ENCODE data around the gene P4HTM.

The P4HTM gene

GRCh38 chr3:49022688-49023171 lies 32.7 kb downstream of the P4HTM start:
- H3K36me3 ChIP-seq (ENCODE audit: control insufficient read depth in 5 of 5, insufficient read depth in 5 of 5, low read length in 5 of 5), result peaks cover 0 to 40% (median 36%) of the 10 kb centered on the region in 5 donors
- H3K4me3 ChIP-seq (ENCODE audit: low read depth in 1 of 5, low read length in 5 of 5), result peak overlapping the region; percentile 78 to 95 (median 92)
- H3K4me1 ChIP-seq (ENCODE audit: control insufficient read depth in 5 of 5, insufficient read depth in 5 of 5, low read length in 5 of 5), result peaks cover 9 to 71% (median 48%) of the 10 kb centered on the region in 5 donors
- H3K9me3 ChIP-seq (ENCODE audit: control insufficient read depth in 5 of 5, low read length in 5 of 5), result no peaks in the 10 kb centered on the region
- H3K27me3 ChIP-seq (ENCODE audit: control insufficient read depth in 5 of 5, insufficient read depth in 4 of 5, low read length in 5 of 5), result no peaks in the 10 kb centered on the region
- H3K27ac ChIP-seq (ENCODE audit: low read depth, low read length), result peak overlapping the region; percentile 98
- H3K9ac ChIP-seq (ENCODE audit: low read length in 5 of 5), result peak overlapping the region; percentile 90 to 98 (median 96)

- H3K4me3 ChIP-seq (ENCODE audit: low read depth in 1 of 5, low read length in 5 of 5), result no peak overlapping the region
- H3K27me3 ChIP-seq (ENCODE audit: control insufficient read depth in 5 of 5, insufficient read depth in 4 of 5, low read length in 5 of 5), result no peaks in the 10 kb centered on the region
- H3K36me3 ChIP-seq (ENCODE audit: control insufficient read depth in 5 of 5, insufficient read depth in 5 of 5, low read length in 5 of 5), result peaks cover 0 to 40% (median 36%) of the 10 kb centered on the region in 5 donors
- peaks cover 14 to 71% (median 50%) of the 10 kb centered on the region in 5 donors for H3K4me1 ChIP-seq (ENCODE audit: control insufficient read depth in 5 of 5, insufficient read depth in 5 of 5, low read length in 5 of 5)
- no peaks in the 10 kb centered on the region for H3K9me3 ChIP-seq (ENCODE audit: control insufficient read depth in 5 of 5, low read length in 5 of 5)
- H3K27ac ChIP-seq (ENCODE audit: low read depth, low read length), result no peak overlapping the region
- H3K9ac ChIP-seq (ENCODE audit: low read length in 5 of 5), result no peak overlapping the region
Observed at GRCh38 chr3:49023775-49024174, 33.7 kb downstream of the P4HTM start.

- H3K9ac ChIP-seq (ENCODE audit: low read length in 5 of 5), result no peak overlapping the region
- H3K4me1 ChIP-seq (ENCODE audit: control insufficient read depth in 5 of 5, insufficient read depth in 5 of 5, low read length in 5 of 5), result peaks cover 15 to 69% (median 49%) of the 10 kb centered on the region in 5 donors
- H3K27me3 ChIP-seq (ENCODE audit: control insufficient read depth in 5 of 5, insufficient read depth in 4 of 5, low read length in 5 of 5), result no peaks in the 10 kb centered on the region
- no peak overlapping the region for H3K27ac ChIP-seq (ENCODE audit: low read depth, low read length)
- no peak overlapping the region for H3K4me3 ChIP-seq (ENCODE audit: low read depth in 1 of 5, low read length in 5 of 5)
- H3K9me3 ChIP-seq (ENCODE audit: control insufficient read depth in 5 of 5, low read length in 5 of 5), result no peaks in the 10 kb centered on the region
- H3K36me3 ChIP-seq (ENCODE audit: control insufficient read depth in 5 of 5, insufficient read depth in 5 of 5, low read length in 5 of 5), result peaks cover 0 to 40% (median 36%) of the 10 kb centered on the region in 5 donors
Observed at GRCh38 chr3:49024449-49024848, 34.4 kb downstream of the P4HTM start.

DNA sequence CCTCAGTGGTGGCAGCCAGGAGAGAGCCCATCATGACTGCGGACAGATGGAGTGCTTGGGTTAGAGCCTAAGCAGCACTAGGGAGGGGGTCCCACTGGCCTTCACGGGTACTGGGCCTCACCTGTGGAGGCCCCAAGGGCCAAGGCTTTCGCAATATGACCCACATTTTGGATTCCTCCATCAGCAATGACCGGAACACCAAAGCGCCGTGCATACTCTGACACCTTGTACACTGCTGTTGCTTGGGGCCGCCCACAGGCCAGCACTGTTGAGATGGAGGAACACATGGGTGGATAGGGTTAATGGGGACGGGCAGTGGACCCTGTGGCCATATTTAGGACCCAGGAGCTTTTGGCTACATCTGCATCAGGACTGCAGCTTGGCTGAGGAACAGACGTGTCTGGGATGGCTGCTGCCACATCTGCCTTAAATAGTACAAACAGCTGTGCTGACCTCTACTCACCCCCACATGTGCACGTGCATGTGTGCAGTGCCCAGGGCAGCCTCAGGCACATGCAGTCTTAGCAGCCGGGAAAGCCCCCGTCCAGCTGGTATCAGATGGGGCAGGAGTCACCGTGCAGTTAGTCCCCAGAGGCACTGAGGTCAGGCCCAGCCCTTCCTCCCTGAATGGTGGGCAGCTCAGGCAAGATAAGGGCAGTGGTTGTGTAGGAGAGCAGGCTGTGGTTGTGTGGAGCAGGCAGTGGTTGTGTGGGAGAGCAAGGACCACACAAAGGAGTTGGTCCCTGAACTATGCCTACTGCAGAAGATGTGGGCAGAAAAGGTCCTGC lies 35.2 kb downstream of the P4HTM start:
- no peaks in the 10 kb centered on the region for H3K27me3 ChIP-seq (ENCODE audit: control insufficient read depth in 5 of 5, insufficient read depth in 4 of 5, low read length in 5 of 5)
- H3K4me1 ChIP-seq (ENCODE audit: control insufficient read depth in 5 of 5, insufficient read depth in 5 of 5, low read length in 5 of 5), result peaks cover 13 to 66% (median 44%) of the 10 kb centered on the region in 5 donors
- H3K27ac ChIP-seq (ENCODE audit: low read depth, low read length), result no peak overlapping the region
- H3K9ac ChIP-seq (ENCODE audit: low read length in 5 of 5), result no peak overlapping the region
- H3K4me3 ChIP-seq (ENCODE audit: low read depth in 1 of 5, low read length in 5 of 5), result no peak overlapping the region
- peaks cover 0 to 44% (median 36%) of the 10 kb centered on the region in 5 donors for H3K36me3 ChIP-seq (ENCODE audit: control insufficient read depth in 5 of 5, insufficient read depth in 5 of 5, low read length in 5 of 5)
- H3K9me3 ChIP-seq (ENCODE audit: control insufficient read depth in 5 of 5, low read length in 5 of 5), result no peaks in the 10 kb centered on the region

DNA sequence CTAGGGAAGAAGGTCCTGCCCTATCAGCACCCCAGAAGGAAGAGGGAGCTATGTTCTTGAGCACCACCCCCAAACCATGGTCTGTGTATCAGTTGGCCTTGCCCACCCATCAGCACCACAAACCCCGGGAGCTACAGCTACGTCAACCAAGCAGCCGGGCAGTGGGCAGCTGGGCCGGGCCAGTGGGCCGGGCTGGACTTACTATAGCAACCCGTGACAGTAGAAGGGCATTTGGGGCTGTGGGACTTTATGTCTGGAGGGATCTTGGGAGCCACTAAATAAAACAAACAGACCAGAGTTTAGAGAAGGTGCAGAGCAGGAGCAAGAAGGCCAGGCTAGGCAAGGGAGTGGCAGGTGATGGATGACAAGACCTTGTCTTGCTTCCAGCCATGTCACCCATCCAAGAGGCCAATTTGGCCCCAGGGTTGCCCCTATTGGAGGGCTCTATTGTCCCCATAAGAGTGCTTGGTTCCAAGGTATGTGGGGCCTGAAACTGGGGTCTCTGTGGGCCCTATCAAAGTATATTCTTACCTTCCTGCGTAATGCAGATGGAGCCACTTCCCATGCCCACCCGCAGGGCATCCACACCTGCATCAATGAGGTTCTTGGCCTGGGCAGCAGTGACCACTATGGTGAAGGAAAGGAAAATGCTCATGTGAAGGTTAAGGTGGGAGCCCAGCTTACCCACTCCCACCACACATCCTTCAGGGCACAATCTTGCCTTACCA lies 35.9 kb downstream of the P4HTM start:
- H3K27me3 ChIP-seq (ENCODE audit: control insufficient read depth in 5 of 5, insufficient read depth in 4 of 5, low read length in 5 of 5), result no peaks in the 10 kb centered on the region
- H3K27ac ChIP-seq (ENCODE audit: low read depth, low read length), result no peak overlapping the region
- H3K4me1 ChIP-seq (ENCODE audit: control insufficient read depth in 5 of 5, insufficient read depth in 5 of 5, low read length in 5 of 5), result peaks cover 12 to 58% (median 37%) of the 10 kb centered on the region in 5 donors
- no peak overlapping the region for H3K4me3 ChIP-seq (ENCODE audit: low read depth in 1 of 5, low read length in 5 of 5)
- no peak overlapping the region for H3K9ac ChIP-seq (ENCODE audit: low read length in 5 of 5)
- peaks cover 0 to 51% (median 43%) of the 10 kb centered on the region in 5 donors for H3K36me3 ChIP-seq (ENCODE audit: control insufficient read depth in 5 of 5, insufficient read depth in 5 of 5, low read length in 5 of 5)
- no peaks in the 10 kb centered on the region for H3K9me3 ChIP-seq (ENCODE audit: control insufficient read depth in 5 of 5, low read length in 5 of 5)

DNA sequence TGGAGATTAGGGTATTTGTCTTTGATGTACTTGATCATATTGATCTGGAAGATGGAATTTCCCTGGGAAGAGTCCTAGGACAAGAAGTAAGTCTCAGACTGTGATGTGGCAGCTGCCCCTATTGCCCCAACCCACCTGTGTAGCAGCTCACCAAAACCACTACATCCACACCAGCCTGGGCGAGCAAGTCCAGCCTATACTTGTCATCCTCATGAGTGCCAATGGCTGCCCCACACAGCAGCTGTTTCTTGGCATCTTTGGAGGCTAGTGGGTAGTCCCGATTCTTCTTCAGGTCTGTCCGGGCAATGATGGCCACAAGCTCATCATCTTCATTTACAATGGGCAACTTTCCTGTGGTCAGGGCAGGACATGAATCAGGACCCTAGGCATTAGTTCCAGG lies 36.5 kb downstream of the P4HTM start:
- H3K27me3 ChIP-seq (ENCODE audit: control insufficient read depth in 5 of 5, insufficient read depth in 4 of 5, low read length in 5 of 5), result no peaks in the 10 kb centered on the region
- peaks cover 4 to 57% (median 49%) of the 10 kb centered on the region in 5 donors for H3K36me3 ChIP-seq (ENCODE audit: control insufficient read depth in 5 of 5, insufficient read depth in 5 of 5, low read length in 5 of 5)
- no peak overlapping the region for H3K9ac ChIP-seq (ENCODE audit: low read length in 5 of 5)
- H3K4me1 ChIP-seq (ENCODE audit: control insufficient read depth in 5 of 5, insufficient read depth in 5 of 5, low read length in 5 of 5), result peaks cover 12 to 55% (median 35%) of the 10 kb centered on the region in 5 donors
- no peak overlapping the region for H3K27ac ChIP-seq (ENCODE audit: low read depth, low read length)
- H3K9me3 ChIP-seq (ENCODE audit: control insufficient read depth in 5 of 5, low read length in 5 of 5), result no peaks in the 10 kb centered on the region
- no peak overlapping the region for H3K4me3 ChIP-seq (ENCODE audit: low read depth in 1 of 5, low read length in 5 of 5)

DNA sequence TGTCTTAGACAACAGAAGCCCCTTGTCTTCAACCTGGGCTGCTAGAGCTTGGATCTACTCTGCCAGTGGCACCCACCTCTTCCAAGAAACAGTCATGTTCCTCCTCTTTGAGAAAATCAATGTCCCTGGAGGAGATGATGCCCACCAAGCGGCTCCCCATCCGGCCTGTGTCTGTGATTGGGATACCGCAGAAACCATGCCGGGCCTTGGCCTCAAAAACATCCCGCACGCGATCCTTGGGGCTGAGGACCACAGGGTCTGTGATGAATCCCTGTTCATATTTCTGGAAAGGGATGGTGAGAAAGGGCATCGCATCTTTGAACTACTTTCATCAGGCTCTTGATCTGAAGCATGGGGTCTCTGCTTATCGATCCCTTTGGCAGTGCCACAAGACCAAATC lies 37.6 kb downstream of the P4HTM start:
- H3K4me1 ChIP-seq (ENCODE audit: control insufficient read depth in 5 of 5, insufficient read depth in 5 of 5, low read length in 5 of 5), result peaks cover 11 to 51% (median 32%) of the 10 kb centered on the region in 5 donors
- no peaks in the 10 kb centered on the region for H3K27me3 ChIP-seq (ENCODE audit: control insufficient read depth in 5 of 5, insufficient read depth in 4 of 5, low read length in 5 of 5)
- peaks cover 7 to 68% (median 60%) of the 10 kb centered on the region in 5 donors for H3K36me3 ChIP-seq (ENCODE audit: control insufficient read depth in 5 of 5, insufficient read depth in 5 of 5, low read length in 5 of 5)
- H3K4me3 ChIP-seq (ENCODE audit: low read depth in 1 of 5, low read length in 5 of 5), result no peak overlapping the region
- peak overlapping the region in 2 of 5 donors; percentile 24 to 87 for H3K9ac ChIP-seq (ENCODE audit: low read length in 5 of 5)
- H3K9me3 ChIP-seq (ENCODE audit: control insufficient read depth in 5 of 5, low read length in 5 of 5), result no peaks in the 10 kb centered on the region
- no peak overlapping the region for H3K27ac ChIP-seq (ENCODE audit: low read depth, low read length)

DNA sequence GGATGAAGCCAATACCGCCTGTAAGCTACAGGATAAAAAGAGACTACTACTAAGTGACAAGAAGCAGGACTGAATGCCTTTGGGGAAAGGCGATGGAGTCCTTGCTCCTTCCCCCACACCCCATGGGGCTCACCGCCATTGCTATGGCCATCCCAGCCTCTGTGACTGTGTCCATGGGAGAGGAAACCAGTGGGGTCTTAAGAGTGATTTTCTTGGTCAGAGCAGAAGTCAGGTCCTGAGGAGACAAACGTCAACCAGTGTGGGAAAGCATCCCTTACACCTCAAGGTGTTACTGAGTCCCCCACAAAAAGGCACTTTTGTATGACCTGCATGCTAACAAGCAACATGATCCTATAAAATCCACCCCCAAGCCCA lies 38.2 kb downstream of the P4HTM start:
- Histone ChIP-seq H3K4me1 (ENCODE audit: control insufficient read depth in 5 of 5, insufficient read depth in 5 of 5, low read length in 5 of 5) (peaks cover 8 to 51% (median 30%) of the 10 kb centered on the region in 5 donors), H3K9ac (ENCODE audit: low read length in 5 of 5) (peak overlapping the region in 3 of 5 donors; percentile 87), H3K27ac (ENCODE audit: low read depth, low read length) (peak overlapping the region; percentile 92), H3K27me3 (ENCODE audit: control insufficient read depth in 5 of 5, insufficient read depth in 4 of 5, low read length in 5 of 5) (no peaks in the 10 kb centered on the region), H3K9me3 (ENCODE audit: control insufficient read depth in 5 of 5, low read length in 5 of 5) (no peaks in the 10 kb centered on the region), H3K36me3 (ENCODE audit: control insufficient read depth in 5 of 5, insufficient read depth in 5 of 5, low read length in 5 of 5) (peaks cover 7 to 70% (median 63%) of the 10 kb centered on the region in 5 donors), H3K4me3 (ENCODE audit: low read depth in 1 of 5, low read length in 5 of 5) (peak overlapping the region; percentile 63 to 81 (median 70))

DNA sequence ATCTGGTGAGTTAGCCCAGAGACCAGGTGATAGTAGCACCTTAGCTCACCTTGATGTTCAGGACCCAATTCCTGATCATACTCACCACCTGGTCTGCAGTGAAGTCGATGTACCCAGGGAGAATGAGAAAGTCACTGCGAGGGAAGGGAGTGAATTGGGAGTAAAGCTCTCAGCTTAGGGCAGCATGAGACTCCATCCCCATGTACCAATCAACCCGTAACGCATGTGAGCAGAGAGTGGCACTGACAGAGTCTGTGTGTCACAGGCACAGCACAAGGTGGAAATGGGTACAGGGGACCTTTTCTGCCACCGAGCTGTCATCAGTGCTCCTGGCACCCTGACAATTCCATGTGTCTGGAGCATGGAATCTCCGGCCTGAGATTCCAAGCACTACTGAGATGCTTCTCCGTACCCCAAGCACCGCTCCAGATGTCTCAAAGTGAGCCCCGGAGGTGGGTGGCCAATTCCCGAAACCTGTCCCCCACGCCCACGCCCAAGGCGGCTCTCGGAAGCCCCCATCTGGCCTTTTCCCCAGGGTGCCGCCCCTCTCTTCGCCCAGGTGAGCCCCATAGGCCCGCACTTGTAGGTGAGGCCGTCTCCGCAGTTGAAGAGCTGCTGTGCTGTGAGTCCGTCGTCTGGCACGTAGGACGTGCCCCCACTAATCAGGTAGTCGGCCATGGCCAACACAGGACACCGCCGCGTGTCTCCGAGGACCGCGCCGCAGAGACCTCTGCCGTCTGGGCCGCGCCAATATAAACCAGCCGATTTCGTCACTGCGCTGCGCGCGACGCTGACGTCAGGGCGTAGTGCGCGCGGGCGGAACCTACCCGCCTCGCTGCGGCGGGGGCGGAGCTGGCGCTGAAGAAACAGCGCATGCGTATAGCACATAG lies 38.9 kb downstream of the P4HTM start, which contains the start of gene IMPDH2:
IMPDH2 (minus strand) TSS at position 726 of the 890 bp plus-strand sequence; CDS start at position 678, 48 bp downstream.
- Histone ChIP-seq H3K9ac (ENCODE audit: low read length in 5 of 5) (peak within 1 kb of the TSS; percentile 81 to 87 (median 87)), H3K27me3 (ENCODE audit: control insufficient read depth in 5 of 5, insufficient read depth in 4 of 5, low read length in 5 of 5) (no peaks in the 10 kb centered on the region), H3K36me3 (ENCODE audit: control insufficient read depth in 5 of 5, insufficient read depth in 5 of 5, low read length in 5 of 5) (peaks cover 7 to 66% (median 62%) of the 10 kb centered on the region in 5 donors), H3K4me1 (ENCODE audit: control insufficient read depth in 5 of 5, insufficient read depth in 5 of 5, low read length in 5 of 5) (peaks cover 8 to 50% (median 29%) of the 10 kb centered on the region in 5 donors), H3K27ac (ENCODE audit: low read depth, low read length) (peak within 1 kb of the TSS; percentile 92), H3K9me3 (ENCODE audit: control insufficient read depth in 5 of 5, low read length in 5 of 5) (no peaks in the 10 kb centered on the region), H3K4me3 (ENCODE audit: low read depth in 1 of 5, low read length in 5 of 5) (peak within 1 kb of the TSS; percentile 63 to 81 (median 70))

Measured in subcutaneous abdominal adipose tissue (tissue), 5 donors.